ENCODE measurements around the gene CANX. TPM values are rescaled to one million over a fixed set of nuclear protein-coding genes. Genes with fewer than 3 reads are reported as not detected.
"Not testable (repeated sequence)": the region's sequence is repeated elsewhere in the genome, so short reads cannot be mapped to it uniquely, and the experiment has no call there.

Gene CANX
- total RNA-seq, 1 experiment from 2014 or later: 224 TPM

- no peaks in the 10 kb centered on the region for H3K9me3 ChIP-seq (ENCODE audit: low read length)
- no peaks in the 10 kb centered on the region for H3K36me3 ChIP-seq (ENCODE audit: insufficient read depth, low read length)
- no peak overlapping the region for H3K4me3 ChIP-seq (ENCODE audit: low read length)
- H3K27ac ChIP-seq (ENCODE audit: low read length): no peak overlapping the region
- no peaks in the 10 kb centered on the region for H3K9me2 ChIP-seq (replicated peaks; ENCODE audit: insufficient read depth, low read length)
- no peaks in the 10 kb centered on the region for H3K79me2 ChIP-seq (ENCODE audit: low read length)
- H3K4me1 ChIP-seq (ENCODE audit: low read length): no peaks in the 10 kb centered on the region
- peak; percentile 91 for DNase-seq
- no peak overlapping the region for H3K9ac ChIP-seq (ENCODE audit: low read length)
- no peak overlapping the region for H2AFZ ChIP-seq (ENCODE audit: low read length)
- H3K4me2 ChIP-seq (ENCODE audit: low read depth, low read length, poor library complexity, severe bottlenecking): no peak overlapping the region
- H4K20me1 ChIP-seq (ENCODE audit: insufficient read depth, low read depth, low read length): no peaks in the 10 kb centered on the region
- H3K27me3 ChIP-seq (ENCODE audit: low read length): no peaks in the 10 kb centered on the region
These were observed 30.4 kb upstream of the CANX start for GRCh38 chr5:179668391-179668790.

- Histone ChIP-seq H3K27ac (ENCODE audit: low read length) (peak overlapping the region; percentile 14; the same call in 1 of the 2 replicates), H3K4me2 (ENCODE audit: low read depth, low read length, poor library complexity, severe bottlenecking) (peak overlapping the region; percentile 95), H3K4me3 (ENCODE audit: low read length) (peak overlapping the region; percentile 98), H3K79me2 (ENCODE audit: low read length) (peaks cover 5% of the 10 kb centered on the region), H3K27me3 (ENCODE audit: low read length) (no peaks in the 10 kb centered on the region), H3K9me3 (ENCODE audit: low read length) (no peaks in the 10 kb centered on the region), H3K4me1 (ENCODE audit: low read length) (peaks cover 23% of the 10 kb centered on the region), H4K20me1 (ENCODE audit: insufficient read depth, low read depth, low read length) (no peaks in the 10 kb centered on the region), H3K36me3 (ENCODE audit: insufficient read depth, low read length) (no peaks in the 10 kb centered on the region), H3K9me2 (replicated peaks; ENCODE audit: insufficient read depth, low read length) (no peaks in the 10 kb centered on the region), H3K9ac (ENCODE audit: low read length) (peak overlapping the region; percentile 99), H2AFZ (ENCODE audit: low read length) (peak overlapping the region; percentile 91)
- peak; percentile 98 for DNase-seq
These were observed 20.3 kb upstream of the CANX start for GRCh38 chr5:179678223-179679013.

- peaks cover 23% of the 10 kb centered on the region for H3K4me1 ChIP-seq (ENCODE audit: low read length)
- peaks cover 5% of the 10 kb centered on the region for H3K79me2 ChIP-seq (ENCODE audit: low read length)
- no peak for DNase-seq
- H3K9me2 ChIP-seq (replicated peaks; ENCODE audit: insufficient read depth, low read length): no peaks in the 10 kb centered on the region
- H2AFZ ChIP-seq (ENCODE audit: low read length): peak overlapping the region; percentile 90; the same call in 1 of the 2 replicates
- H3K36me3 ChIP-seq (ENCODE audit: insufficient read depth, low read length): no peaks in the 10 kb centered on the region
- H3K27ac ChIP-seq (ENCODE audit: low read length): no peak overlapping the region
- H3K9me3 ChIP-seq (ENCODE audit: low read length): no peaks in the 10 kb centered on the region
- H3K27me3 ChIP-seq (ENCODE audit: low read length): no peaks in the 10 kb centered on the region
- H3K9ac ChIP-seq (ENCODE audit: low read length): peak overlapping the region; percentile 99
- peak overlapping the region; percentile 98 for H3K4me3 ChIP-seq (ENCODE audit: low read length)
- H4K20me1 ChIP-seq (ENCODE audit: insufficient read depth, low read depth, low read length): no peaks in the 10 kb centered on the region
- H3K4me2 ChIP-seq (ENCODE audit: low read depth, low read length, poor library complexity, severe bottlenecking): peak overlapping the region; percentile 95
These were observed 19.6 kb upstream of the CANX start for GRCh38 chr5:179679014-179679674.

- Histone ChIP-seq H3K36me3 (ENCODE audit: insufficient read depth, low read length) (no peaks in the 10 kb centered on the region), H3K79me2 (ENCODE audit: low read length) (peaks cover 5% of the 10 kb centered on the region), H3K9me2 (replicated peaks; ENCODE audit: insufficient read depth, low read length) (no peaks in the 10 kb centered on the region), H3K27ac (ENCODE audit: low read length) (no peak overlapping the region), H3K4me3 (ENCODE audit: low read length) (no peak overlapping the region), H4K20me1 (ENCODE audit: insufficient read depth, low read depth, low read length) (no peaks in the 10 kb centered on the region), H3K27me3 (ENCODE audit: low read length) (no peaks in the 10 kb centered on the region), H2AFZ (ENCODE audit: low read length) (no peak overlapping the region), H3K4me1 (ENCODE audit: low read length) (peaks cover 23% of the 10 kb centered on the region), H3K9me3 (ENCODE audit: low read length) (no peaks in the 10 kb centered on the region), H3K4me2 (ENCODE audit: low read depth, low read length, poor library complexity, severe bottlenecking) (no peak overlapping the region), H3K9ac (ENCODE audit: low read length) (no peak overlapping the region)
- peak; percentile 37 for DNase-seq
These were observed 18.6 kb upstream of the CANX start for GRCh38 chr5:179680014-179680779.

GRCh38 chr5:179680780-179681401 is 17.9 kb upstream of the CANX start, which contains the start of gene CBY3:
TSS of gene CBY3 (minus strand) at chr5:179681034. CDS start at chr5:179680918, 116 bp downstream.
- Histone ChIP-seq H3K4me2 (ENCODE audit: low read depth, low read length, poor library complexity, severe bottlenecking) (no peak within 1 kb of the TSS), H3K27ac (ENCODE audit: low read length) (no peak within 1 kb of the TSS), H4K20me1 (ENCODE audit: insufficient read depth, low read depth, low read length) (no peaks in the 10 kb centered on the region), H3K4me1 (ENCODE audit: low read length) (peaks cover 20% of the 10 kb centered on the region), H3K4me3 (ENCODE audit: low read length) (no peak within 1 kb of the TSS), H3K9ac (ENCODE audit: low read length) (no peak within 1 kb of the TSS), H3K27me3 (ENCODE audit: low read length) (no peaks in the 10 kb centered on the region), H3K9me2 (replicated peaks; ENCODE audit: insufficient read depth, low read length) (no peaks in the 10 kb centered on the region), H2AFZ (ENCODE audit: low read length) (no peak within 1 kb of the TSS), H3K9me3 (ENCODE audit: low read length) (no peaks in the 10 kb centered on the region), H3K36me3 (ENCODE audit: insufficient read depth, low read length) (no peaks in the 10 kb centered on the region), H3K79me2 (ENCODE audit: low read length) (peaks cover 5% of the 10 kb centered on the region)
- no peak for DNase-seq

GRCh38 chr5:179689212-179689611 is 9.6 kb upstream of the CANX start:
- not testable (repeated sequence) for H3K4me1 ChIP-seq (ENCODE audit: low read length); H3K9me2 ChIP-seq (replicated peaks; ENCODE audit: insufficient read depth, low read length); DNase-seq; H3K9ac ChIP-seq (ENCODE audit: low read length); H3K4me2 ChIP-seq (ENCODE audit: low read depth, low read length, poor library complexity, severe bottlenecking); H4K20me1 ChIP-seq (ENCODE audit: insufficient read depth, low read depth, low read length); H3K79me2 ChIP-seq (ENCODE audit: low read length); H3K27me3 ChIP-seq (ENCODE audit: low read length); H3K9me3 ChIP-seq (ENCODE audit: low read length); H3K4me3 ChIP-seq (ENCODE audit: low read length); H3K27ac ChIP-seq (ENCODE audit: low read length); H2AFZ ChIP-seq (ENCODE audit: low read length); H3K36me3 ChIP-seq (ENCODE audit: insufficient read depth, low read length)

- no peak for DNase-seq
- Histone ChIP-seq H3K4me2 (ENCODE audit: low read depth, low read length, poor library complexity, severe bottlenecking) (no peak overlapping the region), H3K79me2 (ENCODE audit: low read length) (peaks cover 8% of the 10 kb centered on the region), H3K4me1 (ENCODE audit: low read length) (peaks cover 12% of the 10 kb centered on the region), H3K36me3 (ENCODE audit: insufficient read depth, low read length) (no peaks in the 10 kb centered on the region), H3K9ac (ENCODE audit: low read length) (no peak overlapping the region), H3K27ac (ENCODE audit: low read length) (no peak overlapping the region), H3K9me3 (ENCODE audit: low read length) (no peaks in the 10 kb centered on the region), H3K4me3 (ENCODE audit: low read length) (no peak overlapping the region), H3K9me2 (replicated peaks; ENCODE audit: insufficient read depth, low read length) (no peaks in the 10 kb centered on the region), H3K27me3 (ENCODE audit: low read length) (no peaks in the 10 kb centered on the region), H4K20me1 (ENCODE audit: insufficient read depth, low read depth, low read length) (peaks cover 4% of the 10 kb centered on the region; the same call in 1 of the 2 replicates), H2AFZ (ENCODE audit: low read length) (no peak overlapping the region)
These were observed 4.2 kb upstream of the CANX start for GRCh38 chr5:179694561-179694960.
